LNCaP clone FGC (cell line): Measurements from ENCODE around the gene SSPN.

Experiments used
- DNase-seq: peaks from one replicate; pipeline ENCODE4 v3.0.0-alpha.2; 2011; ENCODE audit warnings: low read depth
- H3K4me3 ChIP-seq: 2 replicates; pipeline ENCODE4 v1.5.1; 2011; ENCODE audit warnings: mild to moderate bottlenecking, low read depth, low read length, control low read depth
- TF ChIP-seq, protein P1 (sequence below): IDR thresholded peaks from 2 replicates; pipeline ENCODE4 v1.5.1; 2012; ENCODE audit warnings: mild to moderate bottlenecking; ENCODE audit not compliant: control insufficient read depth, insufficient read depth; ENCODE audit errors: extremely low read depth

SSPN gene

DNA sequence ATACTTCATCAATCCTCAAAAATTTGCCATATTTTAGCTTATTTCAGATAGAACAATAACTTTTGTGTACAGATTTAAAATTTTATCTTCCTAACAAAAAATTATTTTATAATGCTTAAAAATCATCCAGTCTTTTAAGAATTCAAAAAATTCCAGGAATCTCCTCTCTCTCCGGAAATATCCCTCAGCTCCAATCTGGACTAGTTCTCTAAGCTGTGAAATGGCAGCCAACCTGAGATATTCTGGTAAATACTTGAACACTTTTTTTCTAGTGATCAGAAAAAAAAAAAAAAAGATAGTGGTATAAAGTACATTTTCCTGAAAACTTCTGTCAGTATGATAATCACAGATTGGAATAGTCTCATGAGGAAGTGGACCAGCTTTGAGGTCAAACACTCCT is 57.6 kb downstream of the SSPN start:
- TF ChIP-seq, protein P1, sequence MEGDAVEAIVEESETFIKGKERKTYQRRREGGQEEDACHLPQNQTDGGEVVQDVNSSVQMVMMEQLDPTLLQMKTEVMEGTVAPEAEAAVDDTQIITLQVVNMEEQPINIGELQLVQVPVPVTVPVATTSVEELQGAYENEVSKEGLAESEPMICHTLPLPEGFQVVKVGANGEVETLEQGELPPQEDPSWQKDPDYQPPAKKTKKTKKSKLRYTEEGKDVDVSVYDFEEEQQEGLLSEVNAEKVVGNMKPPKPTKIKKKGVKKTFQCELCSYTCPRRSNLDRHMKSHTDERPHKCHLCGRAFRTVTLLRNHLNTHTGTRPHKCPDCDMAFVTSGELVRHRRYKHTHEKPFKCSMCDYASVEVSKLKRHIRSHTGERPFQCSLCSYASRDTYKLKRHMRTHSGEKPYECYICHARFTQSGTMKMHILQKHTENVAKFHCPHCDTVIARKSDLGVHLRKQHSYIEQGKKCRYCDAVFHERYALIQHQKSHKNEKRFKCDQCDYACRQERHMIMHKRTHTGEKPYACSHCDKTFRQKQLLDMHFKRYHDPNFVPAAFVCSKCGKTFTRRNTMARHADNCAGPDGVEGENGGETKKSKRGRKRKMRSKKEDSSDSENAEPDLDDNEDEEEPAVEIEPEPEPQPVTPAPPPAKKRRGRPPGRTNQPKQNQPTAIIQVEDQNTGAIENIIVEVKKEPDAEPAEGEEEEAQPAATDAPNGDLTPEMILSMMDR, result no peak
- no peak for DNase-seq

DNA sequence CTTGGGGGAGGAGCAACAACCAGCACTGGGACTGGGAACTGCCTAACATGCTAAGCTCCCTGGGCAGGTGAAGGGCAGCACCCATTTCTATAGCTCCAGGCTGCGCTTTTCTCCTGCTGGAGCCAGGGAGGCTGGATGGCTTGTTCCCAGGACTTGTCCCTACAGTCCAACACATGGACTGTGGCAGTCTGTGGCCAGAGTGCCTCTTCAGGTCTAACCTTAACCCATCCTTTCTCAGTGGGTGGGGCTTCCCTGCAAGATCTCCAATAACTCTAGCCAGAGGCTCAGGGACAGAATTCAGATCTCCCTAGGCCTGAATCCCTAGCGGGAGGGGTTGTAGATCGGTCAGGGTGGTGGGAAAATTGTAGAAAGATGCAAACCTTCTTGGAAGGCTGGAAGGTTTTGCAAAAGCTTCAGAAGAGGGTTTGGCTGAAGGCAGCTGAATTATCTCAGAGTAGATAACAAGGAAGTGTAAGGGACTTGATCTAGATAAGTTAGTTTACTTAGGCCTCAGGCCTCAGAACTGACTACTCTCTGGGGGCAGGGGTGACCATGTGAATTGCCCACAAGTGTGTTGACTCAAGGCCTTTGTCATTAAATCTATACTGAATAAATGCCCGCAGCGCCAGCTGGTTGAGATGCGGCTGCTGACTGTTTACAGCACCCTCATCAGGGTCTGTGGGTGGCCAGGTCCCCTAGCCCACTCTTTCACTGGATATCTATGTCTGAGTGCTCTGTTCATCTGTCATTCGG is 60.7 kb downstream of the SSPN start:
- no peak for DNase-seq
- TF ChIP-seq, protein P1, result no peak
- H3K4me3 ChIP-seq, result no peak overlapping the region

More for the DNA sequence above, 57.6 kb downstream of the SSPN start:
- H3K4me3 ChIP-seq, result no peak overlapping the region

DNA sequence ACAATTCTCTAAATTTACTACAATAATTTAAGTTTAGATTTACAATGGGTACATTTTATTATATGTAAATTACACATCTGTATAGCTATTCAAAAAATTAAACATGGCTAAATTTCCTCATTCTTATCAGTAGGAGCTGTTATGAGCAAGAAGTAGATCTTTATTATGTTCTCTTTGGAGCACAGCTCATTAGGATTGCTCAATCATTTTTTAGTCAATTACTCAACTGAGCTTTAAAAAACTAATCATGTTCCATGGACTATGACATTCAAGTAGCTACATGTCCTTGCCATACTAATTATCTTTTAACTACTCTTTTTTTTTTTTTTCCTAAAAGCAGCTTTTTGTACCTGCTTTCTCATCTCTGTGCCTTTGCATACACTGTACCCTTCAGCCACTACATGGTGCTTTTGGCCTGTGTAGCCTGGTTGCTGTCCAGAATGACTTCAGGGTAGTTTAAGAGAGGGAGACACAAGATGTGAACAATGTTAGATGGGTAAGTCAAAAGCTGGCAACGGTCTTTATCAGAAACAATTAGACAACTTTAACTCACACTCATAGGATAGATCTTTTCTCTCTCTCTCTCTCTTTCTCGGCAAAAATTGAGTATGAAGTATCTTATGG is 69.0 kb downstream of the SSPN start:
- DNase-seq, result no peak
- TF ChIP-seq, protein P1, result no peak
- no peak overlapping the region for H3K4me3 ChIP-seq

DNA sequence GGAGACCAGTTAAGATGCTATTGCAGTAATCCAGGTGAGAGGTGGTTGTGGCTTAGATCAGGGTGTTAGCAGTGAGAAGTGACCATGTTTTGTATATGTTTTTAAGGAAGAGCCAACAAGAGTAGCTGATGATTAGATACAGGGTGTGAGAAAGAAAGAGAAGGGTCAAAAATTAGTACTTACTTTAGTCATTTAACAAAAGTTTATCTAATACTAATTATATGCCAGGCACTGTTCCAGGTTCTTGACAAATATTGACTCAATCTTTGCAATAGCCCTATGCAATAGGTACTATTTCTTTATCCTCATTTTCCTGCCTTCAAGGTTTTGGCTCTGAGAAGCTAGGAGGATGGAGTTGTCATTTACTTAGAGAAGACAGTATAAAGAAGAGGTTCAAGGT is 70.2 kb downstream of the SSPN start:
- TF ChIP-seq, protein P1, result no peak
- H3K4me3 ChIP-seq, result no peak overlapping the region
- no peak for DNase-seq

DNA sequence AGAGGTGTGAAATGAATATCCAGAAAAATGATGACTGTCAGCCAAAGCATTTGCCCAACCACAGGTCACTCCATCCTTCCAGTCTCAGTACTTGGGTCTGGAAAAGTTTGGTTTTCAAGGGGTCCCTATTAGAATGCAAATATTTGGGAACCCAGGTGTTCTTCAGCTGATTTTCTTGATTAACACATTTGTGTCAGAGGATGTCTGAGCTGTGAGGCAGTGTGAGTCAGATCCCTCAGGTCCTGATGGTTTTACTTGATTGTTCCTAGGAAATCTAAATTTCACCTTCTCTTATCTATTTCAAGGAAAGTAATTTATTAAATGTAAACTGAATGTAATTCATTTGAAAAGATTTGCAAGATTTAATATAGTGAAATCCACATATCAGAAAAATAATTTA is 71.5 kb downstream of the SSPN start:
- no peak overlapping the region for H3K4me3 ChIP-seq
- no peak for DNase-seq
- TF ChIP-seq, protein P1, result no peak

DNA sequence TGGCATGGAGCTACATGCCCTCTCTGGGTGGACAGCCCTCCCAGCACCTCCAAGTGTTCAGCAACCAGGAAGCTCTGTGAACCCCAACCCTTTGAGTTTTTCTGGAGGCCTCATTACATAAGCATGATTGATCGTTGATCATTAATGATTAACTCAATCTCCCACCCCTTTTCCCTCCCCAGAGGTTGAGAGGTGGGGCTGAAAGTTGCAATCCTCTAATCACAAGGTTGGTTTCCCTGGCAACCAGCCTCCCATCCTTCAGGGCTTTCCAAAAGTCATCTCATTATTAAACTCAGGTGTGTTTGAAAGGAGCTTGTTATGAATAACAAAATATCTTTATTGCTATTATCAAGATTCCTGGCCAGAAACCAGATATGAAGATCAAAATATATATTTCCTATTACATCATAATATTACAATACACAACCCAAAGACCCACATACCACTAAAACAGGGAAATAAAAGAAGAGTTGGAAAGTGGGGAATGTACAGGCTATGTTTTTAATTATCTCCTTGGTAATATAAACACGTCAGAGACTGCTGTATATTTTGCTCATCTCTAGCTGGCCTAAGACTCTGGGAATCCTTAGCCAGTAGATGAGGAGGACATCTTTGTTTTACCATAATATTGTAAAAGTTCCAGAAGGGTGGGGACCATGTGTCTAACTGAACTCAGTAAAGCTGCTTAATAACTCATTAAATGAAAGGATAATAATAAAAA is 73.6 kb downstream of the SSPN start:
- no peak for DNase-seq
- no peak overlapping the region for H3K4me3 ChIP-seq
- TF ChIP-seq, protein P1, result no peak
